Activated CD8-positive, alpha-beta memory T cell treated with anti-CD3 and anti-CD28 coated beads, Interleukin-2, amount 50 U/mL, for 24 hours (primary cell): Measurements from ENCODE around the gene LRFN5.
"Not testable (repeated sequence)": the region's sequence is repeated elsewhere in the genome, so short reads cannot be mapped to it uniquely, and the experiment has no call there.

Experiments
- DNase-seq: peaks from one replicate; pipeline ENCODE4 v3.0.0-alpha.2; 2020; ENCODE audit errors: extremely low read depth

Gene LRFN5

DNA sequence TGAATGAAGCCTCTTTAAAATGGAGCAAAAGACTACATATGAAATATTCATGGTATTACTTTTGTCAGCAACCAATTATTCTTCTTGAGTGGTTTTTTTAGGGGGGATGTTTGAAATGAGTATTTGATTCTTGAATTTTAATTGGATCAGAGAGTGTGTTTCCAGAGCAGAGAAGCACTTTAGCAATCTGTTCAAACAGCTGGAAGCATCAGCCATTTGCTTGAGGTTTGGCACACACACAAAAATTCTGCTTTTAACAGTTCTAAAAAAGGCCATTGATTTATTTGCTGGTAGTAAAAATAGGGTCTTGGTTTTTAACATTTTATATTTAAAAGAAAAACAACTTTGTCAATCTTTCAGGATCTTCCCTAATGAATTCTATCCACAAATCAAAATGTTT lies 292.7 kb downstream of the LRFN5 start:
- DNase-seq = no peak

GRCh38 chr14:41900644-41901043 lies 294.0 kb downstream of the LRFN5 start:
- no peak for DNase-seq

DNA sequence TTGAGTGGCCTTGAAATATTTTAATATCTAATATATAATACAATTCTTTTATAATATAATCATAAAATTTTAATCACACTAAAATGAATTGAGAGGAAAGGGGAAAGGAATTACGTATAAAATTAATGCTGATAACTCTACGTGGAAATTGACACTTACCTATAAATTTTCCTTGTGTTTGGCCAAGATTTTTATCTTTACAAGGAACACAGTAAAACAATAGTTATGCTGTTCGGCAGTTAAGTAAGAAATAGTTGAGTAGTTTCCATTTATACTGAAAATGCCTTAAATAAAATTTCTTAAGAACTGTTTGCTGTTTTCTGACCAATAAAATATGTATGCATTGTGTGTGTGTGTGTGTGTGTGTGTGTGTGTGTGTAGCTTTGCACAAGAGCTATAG lies 294.4 kb downstream of the LRFN5 start:
- no peak for DNase-seq

GRCh38 chr14:41905394-41905964 lies 298.8 kb downstream of the LRFN5 start:
- DNase-seq = no peak

GRCh38 chr14:41911155-41911554 lies 304.5 kb downstream of the LRFN5 start:
- not testable (repeated sequence) for DNase-seq

GRCh38 chr14:41913398-41913797 lies 306.7 kb downstream of the LRFN5 start:
- no peak for DNase-seq

- DNase-seq = no peak
Observed at GRCh38 chr14:41915732-41916131, 309.1 kb downstream of the LRFN5 start.

DNA sequence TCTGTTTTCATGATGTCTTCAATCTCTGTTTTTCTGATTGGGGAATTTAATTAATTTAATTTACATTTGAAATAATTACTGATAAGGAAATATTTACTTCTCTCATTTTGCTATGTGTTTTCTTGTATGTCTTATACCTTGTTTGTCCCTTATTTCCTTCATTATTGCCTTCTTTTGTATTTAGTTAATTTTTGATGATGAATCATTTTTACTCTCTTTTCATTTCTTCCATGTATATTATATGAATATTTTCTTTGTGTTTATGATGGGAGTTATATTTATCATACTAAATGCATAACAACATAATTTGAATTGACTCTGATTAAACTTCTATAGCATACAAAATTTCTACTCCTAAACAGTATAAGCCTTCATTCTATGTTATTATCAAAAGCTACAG lies 309.6 kb downstream of the LRFN5 start:
- no peak for DNase-seq

DNA sequence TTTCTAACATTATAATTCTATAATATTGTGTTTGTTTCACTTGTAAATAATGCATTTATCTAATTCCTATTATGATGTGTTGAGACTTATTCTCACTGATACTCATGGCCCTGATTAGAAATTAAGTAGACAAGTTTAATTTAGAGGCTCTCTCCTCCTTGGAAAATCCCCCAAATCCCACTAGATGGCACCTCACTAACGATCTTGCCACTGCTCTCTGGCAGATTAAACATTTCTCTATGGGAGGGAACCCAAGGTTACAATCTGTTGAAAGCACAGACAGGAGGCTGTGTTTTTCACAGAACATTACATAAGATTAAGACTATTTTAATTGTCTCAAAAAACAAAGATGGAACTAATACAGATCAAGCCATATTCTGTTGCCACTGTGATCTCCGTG lies 318.7 kb downstream of the LRFN5 start:
- no peak for DNase-seq

- no peak for DNase-seq
Observed at GRCh38 chr14:41950428-41951151, 343.9 kb downstream of the LRFN5 start.
